ENCODE data around the gene TMEM54.

DNA sequence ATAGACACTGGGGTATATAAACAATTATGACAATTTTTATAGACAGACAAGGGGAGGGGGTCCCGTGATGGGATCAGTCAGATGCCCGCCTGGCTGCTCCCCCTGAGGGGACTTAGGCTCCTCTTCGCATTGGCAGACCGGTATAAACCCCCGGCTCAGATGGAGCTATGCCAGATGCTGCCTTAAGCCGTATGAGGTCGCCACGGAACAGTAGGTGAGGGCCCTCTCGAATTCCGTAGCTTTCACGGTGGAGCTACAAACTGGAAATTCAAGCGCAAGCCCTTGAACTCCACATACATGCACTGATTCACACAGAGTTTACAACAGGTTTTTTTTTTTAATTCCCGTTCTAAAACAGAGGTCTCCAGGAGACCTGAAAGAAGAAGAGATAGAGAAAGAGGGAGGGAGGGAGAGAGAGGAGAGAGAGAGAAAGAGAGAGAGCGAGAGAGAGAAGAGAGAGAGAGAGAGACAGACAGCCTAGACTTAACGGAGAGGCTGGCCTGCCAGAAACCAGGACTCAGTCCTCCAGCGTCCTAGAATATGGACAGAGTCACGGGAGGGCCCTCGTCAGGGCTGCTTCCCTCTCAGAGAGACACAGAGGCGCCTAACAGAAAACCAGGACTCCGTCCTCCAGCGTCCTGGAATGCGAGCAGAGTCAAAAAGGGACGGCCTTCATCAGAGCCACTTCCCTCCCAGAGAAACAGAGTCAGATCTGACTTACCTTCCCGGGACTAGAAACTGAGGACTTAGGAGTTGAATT lies 24.4 kb upstream of the TMEM54 start:
- no peak for TF ChIP-seq EZH2 (IDR thresholded peaks at IDR 0.05; ENCODE audit: borderline replicate concordance, low read length)
- TF ChIP-seq, protein P1, sequence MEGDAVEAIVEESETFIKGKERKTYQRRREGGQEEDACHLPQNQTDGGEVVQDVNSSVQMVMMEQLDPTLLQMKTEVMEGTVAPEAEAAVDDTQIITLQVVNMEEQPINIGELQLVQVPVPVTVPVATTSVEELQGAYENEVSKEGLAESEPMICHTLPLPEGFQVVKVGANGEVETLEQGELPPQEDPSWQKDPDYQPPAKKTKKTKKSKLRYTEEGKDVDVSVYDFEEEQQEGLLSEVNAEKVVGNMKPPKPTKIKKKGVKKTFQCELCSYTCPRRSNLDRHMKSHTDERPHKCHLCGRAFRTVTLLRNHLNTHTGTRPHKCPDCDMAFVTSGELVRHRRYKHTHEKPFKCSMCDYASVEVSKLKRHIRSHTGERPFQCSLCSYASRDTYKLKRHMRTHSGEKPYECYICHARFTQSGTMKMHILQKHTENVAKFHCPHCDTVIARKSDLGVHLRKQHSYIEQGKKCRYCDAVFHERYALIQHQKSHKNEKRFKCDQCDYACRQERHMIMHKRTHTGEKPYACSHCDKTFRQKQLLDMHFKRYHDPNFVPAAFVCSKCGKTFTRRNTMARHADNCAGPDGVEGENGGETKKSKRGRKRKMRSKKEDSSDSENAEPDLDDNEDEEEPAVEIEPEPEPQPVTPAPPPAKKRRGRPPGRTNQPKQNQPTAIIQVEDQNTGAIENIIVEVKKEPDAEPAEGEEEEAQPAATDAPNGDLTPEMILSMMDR (IDR thresholded peaks at IDR 0.05; ENCODE audit: low read length) = no peak

All from OCI-LY1 (cell line).